ENCODE results near the gene GDPGP1. TPM values are rescaled to one million over a fixed set of nuclear protein-coding genes. Genes with fewer than 3 reads are reported as not detected.
A peak's percentile ranks its signal among the peaks of the same experiment; 100 is the strongest.

Gene GDPGP1
- total RNA-seq, 3 donors from 2014 or later, result 3.4 to 9.4 (median 7.5) TPM

GRCh38 chr15:90239371-90239770 lies 5.4 kb downstream of the GDPGP1 start:
- H3K27ac ChIP-seq, result no peak overlapping the region
- no peaks in the 10 kb centered on the region for H3K36me3 ChIP-seq

GRCh38 chr15:90240856-90241255 lies 6.8 kb downstream of the GDPGP1 start:
- no peak overlapping the region for H3K4me3 ChIP-seq
- H3K4me1 ChIP-seq, result no peaks in the 10 kb centered on the region
- no peaks in the 10 kb centered on the region for H3K9me3 ChIP-seq
- no peaks in the 10 kb centered on the region for H3K36me3 ChIP-seq
- H3K27me3 ChIP-seq, result no peaks in the 10 kb centered on the region
- no peak overlapping the region for H3K27ac ChIP-seq
- DNase-seq (ENCODE audit: low spot score in 2 of 2), result no peak
- intact Hi-C loops (cut with DNase I; ENCODE audit: low total_unique reads), result no loop called here
- TF ChIP-seq POLR2A (IDR thresholded peaks at IDR 0.05) (no peak), POLR2AphosphoS5 (IDR thresholded peaks at IDR 0.05) (no peak), CTCF (IDR thresholded peaks at IDR 0.05) (no peak)

More at GRCh38 chr15:90239371-90239770, 5.4 kb downstream of the GDPGP1 start:
- peaks cover 0 to 6% of the 10 kb centered on the region in 2 donors for H3K4me1 ChIP-seq
- DNase-seq (ENCODE audit: low spot score in 2 of 2), result no peak
- TF ChIP-seq POLR2AphosphoS5 (IDR thresholded peaks at IDR 0.05) (no peak), CTCF (IDR thresholded peaks at IDR 0.05) (no peak), POLR2A (IDR thresholded peaks at IDR 0.05) (no peak)
- intact Hi-C loops (cut with DNase I; ENCODE audit: low total_unique reads), result no loop called here
- no peaks in the 10 kb centered on the region for H3K9me3 ChIP-seq
- H3K27me3 ChIP-seq, result no peaks in the 10 kb centered on the region
- H3K4me3 ChIP-seq, result no peak overlapping the region

- TF ChIP-seq POLR2A (IDR thresholded peaks at IDR 0.05) (no peak), CTCF (IDR thresholded peaks at IDR 0.05) (no peak), POLR2AphosphoS5 (IDR thresholded peaks at IDR 0.05) (no peak)
- Histone ChIP-seq H3K27me3 (no peaks in the 10 kb centered on the region), H3K9me3 (no peaks in the 10 kb centered on the region), H3K36me3 (no peaks in the 10 kb centered on the region), H3K27ac (no peak overlapping the region), H3K4me3 (no peak overlapping the region), H3K4me1 (no peaks in the 10 kb centered on the region)
- intact Hi-C loops (cut with DNase I; ENCODE audit: low total_unique reads), result no loop called here
- no peak for DNase-seq (ENCODE audit: low spot score in 2 of 2)
Observed at GRCh38 chr15:90241343-90242192, 7.6 kb downstream of the GDPGP1 start.

- H3K4me3 ChIP-seq, result no peak overlapping the region
- no peaks in the 10 kb centered on the region for H3K4me1 ChIP-seq
- no peaks in the 10 kb centered on the region for H3K27me3 ChIP-seq
- intact Hi-C loops (cut with DNase I; ENCODE audit: low total_unique reads), result no loop called here
- no peaks in the 10 kb centered on the region for H3K36me3 ChIP-seq
- H3K27ac ChIP-seq, result no peak overlapping the region
- TF ChIP-seq POLR2A (IDR thresholded peaks at IDR 0.05) (no peak), POLR2AphosphoS5 (IDR thresholded peaks at IDR 0.05) (no peak), CTCF (IDR thresholded peaks at IDR 0.05) (no peak)
- no peaks in the 10 kb centered on the region for H3K9me3 ChIP-seq
- DNase-seq (ENCODE audit: low spot score in 2 of 2), result no peak
Observed at GRCh38 chr15:90243943-90244639, 10.1 kb downstream of the GDPGP1 start.

GRCh38 chr15:90248789-90249202 lies 14.8 kb downstream of the GDPGP1 start:
- H3K4me3 ChIP-seq, result peak overlapping the region; percentile 50 to 88 (median 60)
- H3K27ac ChIP-seq, result peak overlapping the region in 1 of 2 donors; percentile 32
- H3K9me3 ChIP-seq, result no peaks in the 10 kb centered on the region
- no peak for DNase-seq (ENCODE audit: low spot score in 2 of 2)
- H3K36me3 ChIP-seq, result no peaks in the 10 kb centered on the region
- TF ChIP-seq CTCF (IDR thresholded peaks at IDR 0.05) (no peak), POLR2AphosphoS5 (IDR thresholded peaks at IDR 0.05) (no peak), POLR2A (IDR thresholded peaks at IDR 0.05) (no peak)
- H3K27me3 ChIP-seq, result no peaks in the 10 kb centered on the region
- no peaks in the 10 kb centered on the region for H3K4me1 ChIP-seq
- intact Hi-C loops (cut with DNase I; ENCODE audit: low total_unique reads), result no loop called here

All from breast epithelium (tissue), 4 donors.